Colonic mucosa (tissue), 4 donors: ENCODE results near the gene DUT. TPM values are rescaled to one million over a fixed set of nuclear protein-coding genes. Genes with fewer than 3 reads are reported as not detected.

ENCODE experiments used
- DNase-seq: peaks from one replicate; pipeline ENCODE4 v3.0.0-alpha.2; 2020
- H3K27ac ChIP-seq: fragments of 200-600 bp; one replicate; pipeline ENCODE4 v1.8.0; 2021
- H3K27me3 ChIP-seq: fragments of 200-600 bp; one replicate; pipeline ENCODE4 v1.8.0; 2021
- H3K36me3 ChIP-seq: fragments of 200-600 bp; one replicate; pipeline ENCODE4 v1.8.0; 2021
- H3K4me1 ChIP-seq: fragments of 200-600 bp; one replicate; pipeline ENCODE4 v1.8.0; 2021; ENCODE audit warnings: mild to moderate bottlenecking
- H3K4me3 ChIP-seq: fragments of 200-600 bp; one replicate; pipeline ENCODE4 v1.8.0; 2021
- H3K9ac ChIP-seq, 2 donors: one replicate each; pipeline ENCODE4 v1.7.0; 2013; ENCODE audit warnings: control low read depth in 2 of 2, low read depth in 2 of 2, low read length in 2 of 2
- H3K9me3 ChIP-seq: fragments of 200-600 bp; one replicate; pipeline ENCODE4 v1.8.0; 2021
- intact Hi-C: fragments of 100-400 bp; cut with DNase I; formaldehyde crosslinking; loops from one replicate; pipeline ENCODE4 v1.14.1; 2022
- total RNA-seq, 2 donors: library from RNA; stranded (reverse); fragmentation: NEBNext Ultra II Directional in 1 of 2; extraction: Animal tissue kit (Norgen Biotek cat#: 25700) in 1 of 2; gene quantifications; one replicate each; pipeline ENCODE4 v1.2.1, GENCODE V29; 2021
- TF ChIP-seq, protein P1 (sequence below): fragments of 200-600 bp; IDR thresholded peaks from one replicate; pipeline ENCODE4 v1.8.0; 2022; ENCODE audit warnings: antibody characterized with exemption, mild to moderate bottlenecking
- donor health status: healthy.
- donor health status: DM: no; HTN: no; CAD: no.
- donor health status: DM: no; HTN: no; CAD: no.

Gene DUT
- total RNA-seq, 2 donors from 2014 or later: 69.2 to 153 TPM

DNA sequence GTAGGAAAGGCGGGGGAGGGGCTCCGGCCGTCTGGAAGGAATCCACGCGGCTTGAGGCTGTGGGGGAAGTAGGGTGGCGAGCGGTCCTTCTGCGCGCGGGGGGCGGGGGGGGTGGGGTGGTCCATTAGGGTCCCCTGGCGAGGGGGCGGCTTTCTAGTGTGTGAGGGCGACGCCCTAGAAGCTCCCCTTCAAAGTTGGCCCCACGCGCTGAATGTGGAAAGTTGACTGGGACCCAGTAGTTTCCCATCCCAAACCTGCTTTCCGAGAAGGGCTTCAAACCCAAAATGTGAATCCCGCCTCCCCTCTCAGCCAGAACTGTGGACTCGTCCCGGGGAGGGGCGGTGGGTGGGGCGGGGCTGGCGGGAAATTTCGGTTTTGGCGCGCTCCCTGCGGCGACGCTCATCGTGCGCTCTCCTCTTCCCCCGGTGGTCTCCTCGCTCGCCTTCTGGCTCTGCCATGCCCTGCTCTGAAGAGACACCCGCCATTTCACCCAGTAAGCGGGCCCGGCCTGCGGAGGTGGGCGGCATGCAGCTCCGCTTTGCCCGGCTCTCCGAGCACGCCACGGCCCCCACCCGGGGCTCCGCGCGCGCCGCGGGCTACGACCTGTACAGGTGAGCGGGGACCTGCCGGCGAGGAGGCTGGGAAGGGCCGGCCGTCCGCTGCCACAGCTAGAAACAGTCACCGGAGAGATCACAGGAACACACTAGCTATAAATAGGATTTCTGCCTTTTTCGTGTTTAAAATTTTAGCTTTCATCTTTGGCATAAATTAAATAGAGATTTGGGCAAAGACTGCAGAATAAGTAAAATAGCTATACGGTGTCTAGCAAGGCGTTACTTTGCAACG, 790 bp downstream of the DUT start:
- DNase-seq: peak; percentile 74
- no peaks in the 10 kb centered on the region for H3K36me3 ChIP-seq
- no peaks in the 10 kb centered on the region for H3K27me3 ChIP-seq
- peak overlapping the region; percentile 79 for H3K4me3 ChIP-seq
- H3K9ac ChIP-seq: peak overlapping the region; percentile 92 to 99
- H3K4me1 ChIP-seq: peaks cover 6% of the 10 kb centered on the region
- TF ChIP-seq, protein P1, sequence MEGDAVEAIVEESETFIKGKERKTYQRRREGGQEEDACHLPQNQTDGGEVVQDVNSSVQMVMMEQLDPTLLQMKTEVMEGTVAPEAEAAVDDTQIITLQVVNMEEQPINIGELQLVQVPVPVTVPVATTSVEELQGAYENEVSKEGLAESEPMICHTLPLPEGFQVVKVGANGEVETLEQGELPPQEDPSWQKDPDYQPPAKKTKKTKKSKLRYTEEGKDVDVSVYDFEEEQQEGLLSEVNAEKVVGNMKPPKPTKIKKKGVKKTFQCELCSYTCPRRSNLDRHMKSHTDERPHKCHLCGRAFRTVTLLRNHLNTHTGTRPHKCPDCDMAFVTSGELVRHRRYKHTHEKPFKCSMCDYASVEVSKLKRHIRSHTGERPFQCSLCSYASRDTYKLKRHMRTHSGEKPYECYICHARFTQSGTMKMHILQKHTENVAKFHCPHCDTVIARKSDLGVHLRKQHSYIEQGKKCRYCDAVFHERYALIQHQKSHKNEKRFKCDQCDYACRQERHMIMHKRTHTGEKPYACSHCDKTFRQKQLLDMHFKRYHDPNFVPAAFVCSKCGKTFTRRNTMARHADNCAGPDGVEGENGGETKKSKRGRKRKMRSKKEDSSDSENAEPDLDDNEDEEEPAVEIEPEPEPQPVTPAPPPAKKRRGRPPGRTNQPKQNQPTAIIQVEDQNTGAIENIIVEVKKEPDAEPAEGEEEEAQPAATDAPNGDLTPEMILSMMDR: no peak
- peak overlapping the region; percentile 94 for H3K27ac ChIP-seq
- H3K9me3 ChIP-seq: no peaks in the 10 kb centered on the region
- intact Hi-C loops: no loop called here

DNA sequence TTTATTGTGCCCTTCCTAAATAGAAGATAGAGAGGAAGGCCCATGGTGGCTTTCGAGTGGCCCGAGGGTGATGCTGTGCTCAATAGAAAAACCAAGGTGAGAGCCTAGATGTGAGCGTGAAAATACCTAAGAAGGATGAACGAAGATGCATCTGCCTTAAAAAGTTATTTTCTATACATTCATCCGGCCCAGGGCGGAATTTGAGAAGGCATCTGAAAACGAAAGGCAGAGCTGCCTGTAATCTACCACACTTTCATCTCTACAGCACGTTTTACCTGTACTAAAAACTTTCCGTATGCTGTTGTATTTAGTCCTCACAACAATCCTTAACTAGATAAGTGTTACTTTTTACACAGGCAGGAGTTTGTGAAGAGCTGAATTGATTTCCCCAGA, 1.4 kb downstream of the DUT start:
- no peaks in the 10 kb centered on the region for H3K27me3 ChIP-seq
- DNase-seq: peak; percentile 22
- H3K4me3 ChIP-seq: peak overlapping the region; percentile 79
- H3K27ac ChIP-seq: no peak overlapping the region
- no peaks in the 10 kb centered on the region for H3K36me3 ChIP-seq
- peaks cover 6% of the 10 kb centered on the region for H3K4me1 ChIP-seq
- intact Hi-C loops: no loop called here
- TF ChIP-seq, protein P1: no peak
- no peak overlapping the region for H3K9ac ChIP-seq
- no peaks in the 10 kb centered on the region for H3K9me3 ChIP-seq

DNA sequence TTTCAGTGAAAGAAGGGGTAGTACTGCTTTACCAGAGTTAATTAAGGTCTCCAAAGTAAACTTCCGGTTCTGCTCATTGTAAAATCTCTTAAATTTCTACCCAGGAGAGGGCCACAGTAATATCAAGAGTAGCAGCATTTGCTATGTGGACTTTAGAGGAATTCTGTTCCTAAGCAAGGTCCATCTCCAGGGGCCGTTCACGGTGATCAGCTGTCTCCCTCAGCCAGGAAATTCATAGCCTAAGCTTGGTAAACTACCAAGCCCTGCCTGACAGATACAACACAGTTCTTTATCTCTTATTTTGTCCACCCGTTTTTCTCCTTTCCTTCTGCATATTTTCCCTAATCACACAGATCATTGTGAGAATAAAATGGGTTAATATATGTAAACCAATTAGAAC, 2.3 kb downstream of the DUT start:
- no peak for DNase-seq
- Histone ChIP-seq H3K4me1 (peaks cover 6% of the 10 kb centered on the region), H3K36me3 (no peaks in the 10 kb centered on the region), H3K27me3 (no peaks in the 10 kb centered on the region), H3K9ac (no peak overlapping the region), H3K9me3 (no peaks in the 10 kb centered on the region), H3K27ac (no peak overlapping the region), H3K4me3 (no peak overlapping the region)
- intact Hi-C loops: no loop called here
- TF ChIP-seq, protein P1: no peak

DNA sequence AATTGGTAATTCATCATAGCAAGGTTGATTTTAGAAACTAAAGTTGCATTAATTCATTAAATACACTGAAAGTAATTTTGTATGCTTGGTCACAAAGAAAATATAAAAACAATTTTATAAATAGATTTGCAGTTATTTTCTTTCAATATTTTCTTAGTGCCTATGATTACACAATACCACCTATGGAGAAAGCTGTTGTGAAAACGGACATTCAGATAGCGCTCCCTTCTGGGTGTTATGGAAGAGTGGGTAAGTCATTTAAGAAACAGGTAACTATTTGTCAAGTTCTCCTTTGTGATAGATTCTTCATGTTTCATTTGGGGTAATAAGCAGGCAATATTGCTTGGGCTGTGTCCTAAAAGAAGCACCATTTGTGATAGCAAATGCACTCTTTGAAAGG, 3.0 kb downstream of the DUT start:
- H3K4me3 ChIP-seq: no peak overlapping the region
- no peak overlapping the region for H3K27ac ChIP-seq
- H3K36me3 ChIP-seq: no peaks in the 10 kb centered on the region
- peaks cover 6% of the 10 kb centered on the region for H3K4me1 ChIP-seq
- no peak overlapping the region for H3K9ac ChIP-seq
- DNase-seq: no peak
- H3K9me3 ChIP-seq: no peaks in the 10 kb centered on the region
- TF ChIP-seq, protein P1: no peak
- intact Hi-C loops: no loop called here
- H3K27me3 ChIP-seq: no peaks in the 10 kb centered on the region

DNA sequence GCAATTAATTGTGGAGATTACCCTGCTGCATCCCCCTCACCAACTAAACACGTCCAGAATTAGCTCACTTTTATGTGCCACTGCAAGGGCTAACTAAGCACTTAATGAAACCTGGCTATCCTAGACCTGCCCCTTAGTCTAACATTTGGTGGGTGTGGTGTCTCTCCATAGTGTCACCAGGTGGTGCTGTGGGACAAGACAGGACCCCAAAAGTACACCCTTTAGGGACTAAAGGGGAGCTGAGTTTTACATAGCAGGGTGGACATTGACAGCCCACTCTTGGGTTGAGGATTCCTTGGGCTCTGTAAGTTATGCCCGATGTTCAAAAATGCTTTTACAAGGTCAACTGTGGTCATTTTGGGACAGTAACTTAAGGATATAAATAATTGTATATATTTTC, 5.7 kb downstream of the DUT start:
- Histone ChIP-seq H3K4me3 (no peak overlapping the region), H3K9ac (no peak overlapping the region), H3K27ac (no peak overlapping the region), H3K27me3 (no peaks in the 10 kb centered on the region), H3K9me3 (no peaks in the 10 kb centered on the region), H3K36me3 (no peaks in the 10 kb centered on the region), H3K4me1 (peaks cover 6% of the 10 kb centered on the region)
- DNase-seq: no peak
- intact Hi-C loops: no loop called here
- TF ChIP-seq, protein P1: no peak
